Peyer's patch (tissue), 4 donors: ENCODE measurements around the gene SERPINA4. TPM values are rescaled to one million over a fixed set of nuclear protein-coding genes. Genes with fewer than 3 reads are reported as not detected.
A peak's percentile ranks its signal among the peaks of the same experiment; 100 is the strongest.

Source experiments
- DNase-seq, 3 donors: peaks; one replicate each; pipeline ENCODE4 v3.0.0-alpha.2; 2017 to 2019
- H3K27ac ChIP-seq, 4 donors: fragments of 200-600 bp; sonication (generic); one replicate each; pipeline ENCODE4 v1.5.1; 2016 to 2019
- H3K27me3 ChIP-seq, 2 donors: fragments of 200-600 bp; sonication (generic); one replicate each; pipeline ENCODE4 v1.5.1; 2019
- H3K36me3 ChIP-seq, 3 donors: fragments of 200-600 bp; sonication (generic); one replicate each; pipeline ENCODE4 v1.5.1; 2016 to 2019
- H3K4me1 ChIP-seq, 4 donors: fragments of 200-600 bp; sonication (generic); one replicate each; pipeline ENCODE4 v1.5.1; 2016 to 2019
- H3K4me3 ChIP-seq, 4 donors: fragments of 200-600 bp; sonication (generic); 1 replicate in 3 of 4; 2 replicates in 1 of 4; pipeline ENCODE4 v1.5.1; 2016 to 2019; ENCODE audit warnings: mild to moderate bottlenecking in 1 of 4
- H3K9me3 ChIP-seq, 4 donors: fragments of 200-600 bp; sonication (generic); one replicate each; pipeline ENCODE4 v1.5.1; 2016 to 2019; ENCODE audit warnings: mild to moderate bottlenecking in 1 of 4
- POLR2A ChIP-seq, 2 donors: fragments of 450-650 bp; IDR thresholded peaks; one replicate each; pipeline ENCODE4 v1.5.1; 2017; ENCODE audit warnings: antibody characterized with exemption in 2 of 2, mild to moderate bottlenecking in 2 of 2, moderate library complexity in 2 of 2
- total RNA-seq, 4 donors: library from RNA; depleted of rRNA; stranded (reverse); fragments of >200 nt; gene quantifications; one replicate each; pipeline ENCODE4 v1.1.0, GENCODE V29; 2016
- TF ChIP-seq, protein P1 (sequence below), 6 experiments: fragments of 450-650 bp in 4 of 6; fragments of 200-600 bp in 2 of 6; sonication (generic) in 1 of 6; IDR thresholded peaks; one replicate each; pipeline ENCODE4 v1.5.1; 2017 to 2019; ENCODE audit warnings: antibody characterized with exemption in 6 of 6, mild to moderate bottlenecking in 3 of 6, moderate library complexity in 1 of 6

Gene SERPINA4
- total RNA-seq, 4 donors from 2014 or later, result not detected

DNA sequence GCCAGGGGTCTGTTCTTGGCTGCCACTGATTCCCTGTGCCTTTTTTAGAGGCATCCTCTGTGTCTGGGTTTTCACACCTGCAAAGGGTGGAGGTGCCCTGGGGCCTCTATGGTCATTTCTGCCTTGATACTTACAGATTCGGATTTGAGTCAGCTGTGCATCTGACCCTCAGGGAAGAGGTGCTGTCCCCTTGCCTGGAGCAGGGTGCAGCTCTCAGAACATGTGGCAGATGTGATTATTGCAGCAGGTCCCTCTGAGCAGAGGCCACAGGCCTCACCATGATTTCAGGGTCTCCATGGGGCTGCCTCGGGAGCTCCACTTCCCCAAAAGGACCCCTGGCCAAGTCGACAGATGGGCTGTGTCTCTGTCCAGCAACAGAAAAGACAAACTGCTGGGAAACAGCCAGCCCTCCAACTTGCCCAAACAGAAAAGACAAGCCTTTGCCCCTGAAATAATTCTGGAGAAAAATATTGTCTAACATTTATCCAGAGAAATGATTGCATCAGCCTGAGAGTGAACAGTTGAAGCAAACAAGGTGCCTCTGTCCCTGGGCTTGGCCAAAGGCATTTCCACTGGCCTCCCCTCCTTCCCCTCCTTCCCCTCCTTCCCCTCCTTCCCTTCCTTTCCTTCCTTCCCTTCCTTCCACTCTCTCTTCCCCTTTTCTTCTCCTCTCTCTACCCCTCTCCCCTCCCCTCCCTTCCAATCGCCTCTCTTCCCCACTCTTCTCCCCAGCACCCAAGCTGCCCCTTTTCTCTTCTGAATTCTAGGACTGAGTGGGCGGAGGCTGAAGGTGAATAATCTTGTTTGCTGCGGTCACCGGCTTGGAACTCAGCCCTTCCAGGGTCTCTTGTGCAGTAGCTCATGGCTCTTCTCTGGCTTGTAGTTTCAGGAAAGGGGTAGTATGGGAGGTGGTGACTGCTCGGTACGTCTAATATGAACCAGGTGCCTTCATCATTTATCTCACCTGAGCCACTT is 51.6 kb downstream of the SERPINA4 start:
- no peaks in the 10 kb centered on the region for H3K36me3 ChIP-seq
- TF ChIP-seq, protein P1, sequence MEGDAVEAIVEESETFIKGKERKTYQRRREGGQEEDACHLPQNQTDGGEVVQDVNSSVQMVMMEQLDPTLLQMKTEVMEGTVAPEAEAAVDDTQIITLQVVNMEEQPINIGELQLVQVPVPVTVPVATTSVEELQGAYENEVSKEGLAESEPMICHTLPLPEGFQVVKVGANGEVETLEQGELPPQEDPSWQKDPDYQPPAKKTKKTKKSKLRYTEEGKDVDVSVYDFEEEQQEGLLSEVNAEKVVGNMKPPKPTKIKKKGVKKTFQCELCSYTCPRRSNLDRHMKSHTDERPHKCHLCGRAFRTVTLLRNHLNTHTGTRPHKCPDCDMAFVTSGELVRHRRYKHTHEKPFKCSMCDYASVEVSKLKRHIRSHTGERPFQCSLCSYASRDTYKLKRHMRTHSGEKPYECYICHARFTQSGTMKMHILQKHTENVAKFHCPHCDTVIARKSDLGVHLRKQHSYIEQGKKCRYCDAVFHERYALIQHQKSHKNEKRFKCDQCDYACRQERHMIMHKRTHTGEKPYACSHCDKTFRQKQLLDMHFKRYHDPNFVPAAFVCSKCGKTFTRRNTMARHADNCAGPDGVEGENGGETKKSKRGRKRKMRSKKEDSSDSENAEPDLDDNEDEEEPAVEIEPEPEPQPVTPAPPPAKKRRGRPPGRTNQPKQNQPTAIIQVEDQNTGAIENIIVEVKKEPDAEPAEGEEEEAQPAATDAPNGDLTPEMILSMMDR (IDR thresholded peaks at IDR 0.05), result no peak
- TF ChIP-seq POLR2A (IDR thresholded peaks at IDR 0.05), result no peak
- peak overlapping the region in 2 of 4 donors; percentile 5 to 22 for H3K27ac ChIP-seq
- peak overlapping the region in 1 of 4 donors; percentile 17 for H3K4me3 ChIP-seq
- H3K27me3 ChIP-seq, result no peaks in the 10 kb centered on the region
- DNase-seq, result no peak
- H3K9me3 ChIP-seq, result peaks cover 0 to 4% (median 0%) of the 10 kb centered on the region in 4 donors
- peaks cover 0 to 4% (median 0%) of the 10 kb centered on the region in 4 donors for H3K4me1 ChIP-seq

DNA sequence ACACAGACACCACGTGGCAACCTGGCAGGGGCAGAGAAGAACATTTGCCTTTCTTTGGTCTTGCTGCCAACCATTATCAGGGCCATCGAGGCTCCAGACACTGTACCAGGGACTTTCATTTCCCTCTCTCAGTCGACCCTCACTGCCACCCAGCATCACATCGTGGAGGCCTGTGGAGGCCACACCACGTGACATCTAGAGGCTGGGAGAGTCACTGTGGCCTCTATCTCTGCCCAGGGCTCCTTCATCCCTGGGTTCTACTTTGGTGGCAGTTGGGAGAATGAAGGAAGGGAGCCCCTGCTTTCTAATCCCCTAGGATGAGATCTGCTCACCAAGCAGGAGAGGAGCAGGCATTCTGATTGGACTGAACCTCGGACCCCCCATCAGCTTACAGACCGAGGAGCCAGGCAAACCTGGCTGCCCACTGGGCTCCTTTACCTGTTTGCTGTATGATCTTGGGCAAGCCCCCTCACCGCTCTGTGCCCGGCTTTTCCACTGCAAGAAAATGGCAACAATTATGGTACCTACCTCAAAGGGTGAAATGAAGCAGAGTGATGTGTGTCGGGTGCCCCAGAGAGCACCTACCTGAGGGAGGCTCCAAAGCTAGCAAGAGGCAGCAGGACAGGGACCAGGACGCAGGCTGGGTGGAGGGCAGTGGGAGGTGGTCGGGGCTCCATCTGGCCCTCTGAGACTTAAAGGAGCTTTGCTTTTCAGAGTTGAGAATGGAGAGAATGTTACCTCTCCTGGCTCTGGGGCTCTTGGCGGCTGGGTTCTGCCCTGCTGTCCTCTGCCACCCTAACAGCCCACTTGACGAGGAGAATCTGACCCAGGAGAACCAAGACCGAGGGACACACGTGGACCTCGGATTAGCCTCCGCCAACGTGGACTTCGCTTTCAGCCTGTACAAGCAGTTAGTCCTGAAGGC is 52.7 kb downstream of the SERPINA4 start:
- no peaks in the 10 kb centered on the region for H3K27me3 ChIP-seq

DNA sequence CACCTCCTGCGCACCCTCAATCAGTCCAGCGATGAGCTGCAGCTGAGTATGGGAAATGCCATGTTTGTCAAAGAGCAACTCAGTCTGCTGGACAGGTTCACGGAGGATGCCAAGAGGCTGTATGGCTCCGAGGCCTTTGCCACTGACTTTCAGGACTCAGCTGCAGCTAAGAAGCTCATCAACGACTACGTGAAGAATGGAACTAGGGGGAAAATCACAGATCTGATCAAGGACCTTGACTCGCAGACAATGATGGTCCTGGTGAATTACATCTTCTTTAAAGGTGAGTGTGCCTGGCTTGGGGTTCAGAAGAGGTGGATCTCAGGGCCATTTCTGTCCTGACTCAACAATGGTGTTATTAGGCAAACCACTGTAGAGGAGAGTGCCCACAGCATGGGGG is 53.6 kb downstream of the SERPINA4 start:
- Histone ChIP-seq H3K27ac (no peak overlapping the region), H3K4me3 (peak overlapping the region in 1 of 4 donors; percentile 25), H3K4me1 (peaks cover 0 to 4% (median 0%) of the 10 kb centered on the region in 4 donors), H3K9me3 (peaks cover 0 to 16% (median 0%) of the 10 kb centered on the region in 4 donors), H3K36me3 (no peaks in the 10 kb centered on the region), H3K27me3 (no peaks in the 10 kb centered on the region)
- no peak for TF ChIP-seq POLR2A (IDR thresholded peaks at IDR 0.05)
- TF ChIP-seq, protein P1 (IDR thresholded peaks at IDR 0.05), result no peak
- no peak for DNase-seq

More for the DNA sequence above, 52.7 kb downstream of the SERPINA4 start:
- H3K36me3 ChIP-seq, result no peaks in the 10 kb centered on the region
- TF ChIP-seq, protein P1 (IDR thresholded peaks at IDR 0.05), result no peak
- peaks cover 0 to 4% (median 0%) of the 10 kb centered on the region in 4 donors for H3K4me1 ChIP-seq
- H3K27ac ChIP-seq, result no peak overlapping the region
- no peak for DNase-seq
- peak overlapping the region in 1 of 4 donors; percentile 25 for H3K4me3 ChIP-seq
- peaks cover 0 to 12% (median 0%) of the 10 kb centered on the region in 4 donors for H3K9me3 ChIP-seq

DNA sequence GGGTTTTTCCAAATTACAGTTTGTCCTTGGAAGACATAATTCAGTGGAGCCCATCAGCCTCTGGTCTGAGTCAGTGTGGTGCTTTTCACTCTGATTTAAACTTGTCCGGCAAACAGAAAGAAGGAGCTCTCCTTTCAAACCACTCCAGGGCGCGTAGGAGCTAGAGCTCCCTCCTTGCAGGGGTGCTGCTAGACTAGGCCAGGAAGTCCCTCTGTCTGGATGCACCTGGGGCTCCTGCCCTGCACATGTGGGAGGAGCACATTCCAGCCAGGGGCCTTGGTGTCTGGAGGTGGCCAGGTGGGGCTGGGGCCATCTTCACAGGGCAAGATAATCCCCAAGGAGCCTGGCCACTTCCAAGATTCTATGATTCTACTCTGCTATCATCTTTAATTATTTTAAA is 54.0 kb downstream of the SERPINA4 start:
- no peaks in the 10 kb centered on the region for H3K36me3 ChIP-seq
- TF ChIP-seq, protein P1 (IDR thresholded peaks at IDR 0.05), result no peak
- TF ChIP-seq POLR2A (IDR thresholded peaks at IDR 0.05), result no peak
- peaks cover 0 to 4% (median 0%) of the 10 kb centered on the region in 4 donors for H3K4me1 ChIP-seq
- no peak overlapping the region for H3K4me3 ChIP-seq
- no peak for DNase-seq
- no peak overlapping the region for H3K27ac ChIP-seq
- H3K9me3 ChIP-seq, result peaks cover 0 to 16% (median 0%) of the 10 kb centered on the region in 4 donors
- no peaks in the 10 kb centered on the region for H3K27me3 ChIP-seq

DNA sequence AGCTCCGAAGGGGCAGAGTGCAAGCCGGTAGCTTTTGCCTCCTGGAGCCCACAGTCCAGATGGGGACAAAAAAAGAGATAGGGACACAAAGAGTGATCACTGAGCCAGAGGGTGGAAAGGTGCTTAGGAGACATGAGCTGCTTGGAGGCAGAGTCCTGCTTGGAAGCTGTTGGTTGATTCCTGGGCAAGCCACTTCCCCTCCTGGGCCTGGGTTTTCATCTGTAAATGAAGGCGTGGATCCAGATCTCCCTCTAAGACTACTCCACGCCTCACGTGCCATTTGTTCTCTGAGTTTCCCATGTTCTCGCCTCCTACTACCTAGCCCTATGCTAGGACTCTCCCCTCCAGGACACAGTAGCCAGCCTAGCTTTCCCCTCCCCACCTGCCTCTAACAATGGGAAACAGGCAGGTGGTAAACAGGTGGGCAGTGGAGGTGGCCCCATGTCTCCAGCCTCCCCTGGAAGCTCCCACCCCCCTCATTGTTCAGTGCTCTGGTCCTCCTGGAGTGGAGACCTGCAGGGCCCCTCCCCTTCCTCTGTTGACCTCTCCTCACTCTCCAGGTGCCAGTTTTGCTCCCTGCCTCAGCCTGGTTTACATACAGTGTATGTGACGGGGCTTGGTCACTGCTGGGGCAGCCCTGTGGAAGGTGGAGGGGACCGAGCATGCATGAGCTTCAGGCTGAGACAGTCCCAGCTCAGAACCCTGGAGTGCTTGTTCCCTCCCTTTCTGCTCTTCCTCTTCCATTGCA is 54.8 kb downstream of the SERPINA4 start:
- peaks cover 0 to 16% (median 0%) of the 10 kb centered on the region in 4 donors for H3K9me3 ChIP-seq
- H3K27ac ChIP-seq, result no peak overlapping the region
- peaks cover 0 to 4% (median 0%) of the 10 kb centered on the region in 4 donors for H3K4me1 ChIP-seq
- DNase-seq, result no peak
- TF ChIP-seq POLR2A (IDR thresholded peaks at IDR 0.05), result no peak
- TF ChIP-seq, protein P1 (IDR thresholded peaks at IDR 0.05), result no peak
- H3K36me3 ChIP-seq, result no peaks in the 10 kb centered on the region
- no peak overlapping the region for H3K4me3 ChIP-seq
- H3K27me3 ChIP-seq, result no peaks in the 10 kb centered on the region
